Left ventricle myocardium inferior (tissue), 1 donor: ENCODE measurements around the gene SV2B. TPM values are rescaled to one million over a fixed set of nuclear protein-coding genes. Genes with fewer than 3 reads are reported as not detected.

Source experiments
- DNase-seq: peaks from one replicate; pipeline ENCODE4 v3.0.0-alpha.2; 2020
- H3K27ac ChIP-seq: fragments of 200-600 bp; replicated peaks from 2 replicates; pipeline ENCODE4 v1.8.0; 2021
- H3K27me3 ChIP-seq: fragments of 200-600 bp; 2 replicates; pipeline ENCODE4 v1.8.0; 2021; ENCODE audit warnings: low read depth
- H3K36me3 ChIP-seq: fragments of 200-600 bp; 2 replicates; pipeline ENCODE4 v1.8.0; 2021
- H3K4me1 ChIP-seq: fragments of 200-600 bp; 2 replicates; pipeline ENCODE4 v1.8.0; 2021
- H3K4me3 ChIP-seq: fragments of 200-600 bp; 2 replicates; pipeline ENCODE4 v1.8.0; 2021; ENCODE audit warnings: mild to moderate bottlenecking, moderate library complexity
- H3K9me3 ChIP-seq: fragments of 200-600 bp; replicated peaks from 2 replicates; pipeline ENCODE4 v1.8.0; 2021
- CTCF ChIP-seq: fragments of 200-600 bp; IDR thresholded peaks from 2 replicates; pipeline ENCODE4 v1.8.0; 2021; ENCODE audit warnings: antibody characterized with exemption, mild to moderate bottlenecking, borderline replicate concordance
- intact Hi-C: fragments of 100-400 bp; cut with micrococcal nuclease; formaldehyde crosslinking; loops from one replicate; pipeline ENCODE4 v1.11.0; 2022
- total RNA-seq: library from RNA; stranded (reverse); fragmentation: NEBNext Ultra II Directional; extraction: Animal tissue kit (Norgen Biotek cat#: 25700); gene quantifications from one replicate; pipeline ENCODE4 v1.2.1, GENCODE V29; 2021
- donor health status: DM: no; HTN: yes; CAD: no; lungs with severe emphysema.

The SV2B gene
- total RNA-seq, 1 donor from 2014 or later, result 2.8 TPM

- no peak overlapping the region for H3K4me3 ChIP-seq
These were observed 36.4 kb downstream of the SV2B start for GRCh38 chr15:91136386-91136923.

GRCh38 chr15:91140601-91141000 is 40.5 kb downstream of the SV2B start:
- intact Hi-C loops, result loop anchor here (10.0 kb wide), 1 partner anchor 76 kb away; no protein-coding TSS in a partner anchor

More at GRCh38 chr15:91136386-91136923, 36.4 kb downstream of the SV2B start:
- no peak for TF ChIP-seq CTCF
- Histone ChIP-seq H3K4me1 (no peaks in the 10 kb centered on the region), H3K9me3 (peaks cover 11% of the 10 kb centered on the region), H3K27me3 (no peaks in the 10 kb centered on the region), H3K27ac (no peak overlapping the region), H3K36me3 (no peaks in the 10 kb centered on the region)
- no peak for DNase-seq
- intact Hi-C loops, result no loop called here

GRCh38 chr15:91141097-91141496 is 41.0 kb downstream of the SV2B start:
- H3K27ac ChIP-seq, result no peak overlapping the region
- H3K4me3 ChIP-seq, result no peak overlapping the region
- no peaks in the 10 kb centered on the region for H3K36me3 ChIP-seq
- H3K27me3 ChIP-seq, result no peaks in the 10 kb centered on the region
- H3K9me3 ChIP-seq, result peaks cover 14% of the 10 kb centered on the region
- TF ChIP-seq CTCF, result no peak
- intact Hi-C loops, result loop anchor here (10.0 kb wide), 1 partner anchor 76 kb away; no protein-coding TSS in a partner anchor
- H3K4me1 ChIP-seq, result no peaks in the 10 kb centered on the region
- no peak for DNase-seq

More at GRCh38 chr15:91140601-91141000, 40.5 kb downstream of the SV2B start:
- H3K36me3 ChIP-seq, result no peaks in the 10 kb centered on the region
- no peak overlapping the region for H3K27ac ChIP-seq
- no peak for DNase-seq
- no peaks in the 10 kb centered on the region for H3K27me3 ChIP-seq
- no peaks in the 10 kb centered on the region for H3K4me1 ChIP-seq
- TF ChIP-seq CTCF, result no peak
- H3K4me3 ChIP-seq, result no peak overlapping the region
- peaks cover 11% of the 10 kb centered on the region for H3K9me3 ChIP-seq

GRCh38 chr15:91142106-91142744 is 42.2 kb downstream of the SV2B start:
- no peaks in the 10 kb centered on the region for H3K36me3 ChIP-seq
- H3K4me3 ChIP-seq, result no peak overlapping the region
- H3K4me1 ChIP-seq, result no peaks in the 10 kb centered on the region
- TF ChIP-seq CTCF, result peak; percentile 55
- no peak for DNase-seq
- intact Hi-C loops, result loop anchor here (10.0 kb wide), 1 partner anchor 77 kb away; no protein-coding TSS in a partner anchor
- H3K27ac ChIP-seq, result no peak overlapping the region
- H3K27me3 ChIP-seq, result no peaks in the 10 kb centered on the region
- H3K9me3 ChIP-seq, result peaks cover 15% of the 10 kb centered on the region

- Histone ChIP-seq H3K4me3 (no peak overlapping the region), H3K4me1 (no peaks in the 10 kb centered on the region), H3K36me3 (no peaks in the 10 kb centered on the region), H3K27me3 (no peaks in the 10 kb centered on the region), H3K27ac (no peak overlapping the region), H3K9me3 (peaks cover 12% of the 10 kb centered on the region)
- TF ChIP-seq CTCF, result no peak
- intact Hi-C loops, result loop anchor here (10.0 kb wide), 1 partner anchor 78 kb away; no protein-coding TSS in a partner anchor
- DNase-seq, result no peak
These were observed 42.9 kb downstream of the SV2B start for GRCh38 chr15:91142946-91143345.
